K562 (cell line): ENCODE measurements around the gene SLC26A11. TPM values are rescaled to one million over a fixed set of nuclear protein-coding genes. Genes with fewer than 3 reads are reported as not detected.

Experiments used
- ARHGAP35 ChIP-seq: fragments of 450-650 bp; IDR thresholded peaks from 2 replicates; pipeline ENCODE4 v1.6.1; 2018; ENCODE audit not compliant: partially characterized antibody
- BCL6 ChIP-seq: fragments of 250-450 bp; sonication (Bioruptor Pico); IDR thresholded peaks from 2 replicates; pipeline ENCODE4 v1.4.0; 2020
- FOXA1 ChIP-seq: fragments of 450-650 bp; IDR thresholded peaks from 2 replicates; pipeline ENCODE4 v1.6.1; 2016; ENCODE audit warnings: mild to moderate bottlenecking, borderline replicate concordance
- KDM5B ChIP-seq: fragments of 200-600 bp; sonication (generic); IDR thresholded peaks from 2 replicates; pipeline ENCODE4 v1.6.1; 2012; ENCODE audit warnings: low read depth, mild to moderate bottlenecking, moderate library complexity, low read length, control low read depth, inconsistent platforms; ENCODE audit not compliant: insufficient replicate concordance
- KLF1 ChIP-seq: fragments of 450-650 bp; IDR thresholded peaks from 2 replicates; pipeline ENCODE4 v1.6.1; 2016; ENCODE audit warnings: missing genetic modification characterization, missing compliant biosample characterization
- MAFG ChIP-seq: fragments of 450-650 bp; conservative IDR thresholded peaks from 2 replicates; pipeline ENCODE4 v1.6.1; 2016; ENCODE audit warnings: missing genetic modification characterization, missing compliant biosample characterization
- MAFK ChIP-seq: IDR thresholded peaks from 2 replicates; pipeline ENCODE4 v1.6.1; 2011; ENCODE audit warnings: low read length, improper control_type of control experiment
- MEF2A ChIP-seq: IDR thresholded peaks from 2 replicates; pipeline ENCODE4 v1.6.1; 2011; ENCODE audit warnings: low read depth, mild to moderate bottlenecking, low read length, moderate library complexity; ENCODE audit not compliant: control insufficient read depth
- MTA2 ChIP-seq: fragments of 450-650 bp; IDR thresholded peaks from 2 replicates; pipeline ENCODE4 v1.6.1; 2016; ENCODE audit warnings: low read depth
- MYNN ChIP-seq, 2 experiments: sonication (generic); formaldehyde crosslinking in 1 of 2; IDR thresholded peaks; 2 replicates each; pipeline versions ENCODE4 v1.5.0 to v1.6.1; 2016 to 2020; ENCODE audit warnings: antibody characterized with exemption in 1 of 2, missing genetic modification reagents in 1 of 2
- NCOA2 ChIP-seq, 2 experiments: fragments of 450-650 bp; IDR thresholded peaks; 2 replicates each; pipeline ENCODE4 v1.6.1; 2018; ENCODE audit warnings: mild to moderate bottlenecking in 2 of 2, moderate library complexity in 1 of 2; ENCODE audit not compliant: partially characterized antibody in 2 of 2
- PRMT5 ChIP-seq: sonication (generic); formaldehyde crosslinking; IDR thresholded peaks from 2 replicates; pipeline ENCODE4 v1.5.0; 2020; ENCODE audit warnings: missing genetic modification reagents
- PRPF4 ChIP-seq: fragments of 200-400 bp; formaldehyde crosslinking; IDR thresholded peaks from one replicate; pipeline ENCODE4 v1.6.1; 2017; ENCODE audit warnings: low read length, low read depth, mild to moderate bottlenecking; ENCODE audit not compliant: insufficient read depth, poor library complexity, severe bottlenecking
- RFX5 ChIP-seq: IDR thresholded peaks from 2 replicates; pipeline ENCODE4 v1.6.1; 2011; ENCODE audit warnings: low read depth, mild to moderate bottlenecking, improper control_type of control experiment, low read length
- SRSF7 ChIP-seq: fragments of 200-400 bp; formaldehyde crosslinking; optimal IDR thresholded peaks from 2 replicates; pipeline ENCODE3; 2017; ENCODE audit warnings: mild to moderate bottlenecking, low read depth, low read length
- TRIM28 ChIP-seq: fragments of 450-650 bp; IDR thresholded peaks from 2 replicates; pipeline ENCODE4 v1.6.1; 2017
- U2AF2 ChIP-seq: fragments of 200-400 bp; formaldehyde crosslinking; optimal IDR thresholded peaks from 2 replicates; pipeline ENCODE3; 2017; ENCODE audit warnings: low read depth, mild to moderate bottlenecking, low read length
- ZNF232 ChIP-seq: sonication (generic); formaldehyde crosslinking; IDR thresholded peaks from 2 replicates; pipeline ENCODE4 v1.8.0; 2022; ENCODE audit warnings: mild to moderate bottlenecking, missing genetic modification reagents
- ZNF583 ChIP-seq: fragments of 250-450 bp; sonication (Bioruptor Pico); IDR thresholded peaks from 2 replicates; pipeline ENCODE4 v1.4.0; 2020
- ZNF589 ChIP-seq: fragments of 200-800 bp; sonication (Bioruptor generic); IDR thresholded peaks from 2 replicates; pipeline ENCODE4 v1.6.1; 2016; ENCODE audit warnings: low read depth, missing genetic modification characterization, missing compliant biosample characterization
- ZNF696 ChIP-seq: fragments of 250-450 bp; sonication (Bioruptor Pico); conservative IDR thresholded peaks from 2 replicates; pipeline ENCODE4 v1.4.0; 2020; ENCODE audit warnings: mild to moderate bottlenecking, moderate library complexity
- polyA plus RNA-seq, 8 experiments: library from polyadenylated mRNA; depleted of rRNA in 4 of 8; stranded (reverse) in 5 of 8; unstranded in 3 of 8; fragments of >200 nt; fragmentation: Nextera tagmentation in 2 of 8; fragmentation: Illumina TruSeq in 1 of 8; extraction: Ambion mirVana in 2 of 8; extraction: Trizol in 1 of 8; gene quantifications; 2 replicates each; pipeline versions ENCODE4 v1.2.1 to v1.2.3, GENCODE V29; 2011 to 2014; ENCODE audit warnings: inconsistent platforms in 1 of 8, missing spikeins in 1 of 8
- total RNA-seq, 7 experiments: library from RNA; depleted of rRNA in 6 of 7; stranded (reverse); fragments of >200 nt in 6 of 7; fragmentation: Illumina TruSeq in 2 of 7; extraction: Trizol in 2 of 7; gene quantifications; 2 replicates each; pipeline versions ENCODE4 v1.2.1 to v1.2.3, GENCODE V29; 2011 to 2021; ENCODE audit warnings: low replicate concordance in 1 of 7
- TF ChIP-seq, protein P1 (sequence below): fragments of 250-450 bp; sonication (Bioruptor Pico); IDR thresholded peaks from 2 replicates; pipeline ENCODE4 v1.5.1; 2021; ENCODE audit warnings: mild to moderate bottlenecking
- TF ChIP-seq, protein P2 (sequence below): fragments of 450-650 bp; formaldehyde crosslinking; IDR thresholded peaks from 2 replicates; pipeline ENCODE4 v1.4.0; 2020; ENCODE audit warnings: mild to moderate bottlenecking, moderate library complexity
- TF ChIP-seq, protein P3 (sequence below), 2 experiments: IDR thresholded peaks; 2 replicates each; pipeline ENCODE4 v1.6.1; 2012; ENCODE audit warnings: improper control_type of control experiment in 2 of 2, low read depth in 2 of 2, low read length in 2 of 2, borderline replicate concordance in 1 of 2
- TF ChIP-seq, protein P4 (sequence below): fragments of 200-800 bp; sonication (Bioruptor generic); IDR thresholded peaks from 2 replicates; pipeline ENCODE4 v1.6.1; 2017; ENCODE audit warnings: missing genetic modification characterization, missing compliant biosample characterization

Gene SLC26A11
- total and polyA plus RNA-seq, 9 of the 15 experiments (the other 6 are each of a cell fraction or from before 2014, with no cell fraction given), result 0.06 to 3.1 (median 1.2) TPM; not detected in 1

DNA sequence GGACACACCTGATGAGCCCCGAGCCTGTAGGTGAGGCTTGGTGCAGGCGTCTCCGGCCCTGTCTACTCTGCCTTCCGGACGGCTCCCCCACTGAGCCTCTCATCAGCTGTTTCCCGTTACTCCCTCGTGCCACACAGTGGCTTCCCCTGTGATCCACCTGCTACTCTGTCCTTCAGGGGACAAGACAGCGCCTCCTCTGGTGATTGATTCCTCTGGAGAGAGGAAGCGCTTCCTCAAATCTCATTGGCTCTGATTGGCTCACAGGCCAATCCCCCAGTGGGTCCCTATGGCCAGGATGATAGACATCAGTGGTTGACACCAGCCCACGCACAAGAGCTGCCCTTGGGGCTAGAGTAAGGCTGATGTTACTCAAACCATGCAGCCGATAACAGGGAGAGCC is 64.4 kb downstream of the SLC26A11 start (continued):
- TF ChIP-seq, protein P1, sequence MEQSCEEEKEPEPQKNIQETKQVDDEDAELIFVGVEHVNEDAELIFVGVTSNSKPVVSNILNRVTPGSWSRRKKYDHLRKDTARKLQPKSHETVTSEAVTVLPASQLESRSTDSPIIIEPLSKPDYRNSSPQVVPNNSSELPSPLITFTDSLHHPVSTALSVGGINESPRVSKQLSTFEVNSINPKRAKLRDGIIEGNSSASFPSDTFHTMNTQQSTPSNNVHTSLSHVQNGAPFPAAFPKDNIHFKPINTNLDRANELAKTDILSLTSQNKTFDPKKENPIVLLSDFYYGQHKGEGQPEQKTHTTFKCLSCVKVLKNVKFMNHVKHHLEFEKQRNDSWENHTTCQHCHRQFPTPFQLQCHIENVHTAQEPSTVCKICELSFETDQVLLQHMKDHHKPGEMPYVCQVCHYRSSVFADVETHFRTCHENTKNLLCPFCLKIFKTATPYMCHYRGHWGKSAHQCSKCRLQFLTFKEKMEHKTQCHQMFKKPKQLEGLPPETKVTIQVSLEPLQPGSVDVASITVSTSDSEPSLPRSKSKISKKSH (CRISPR knock-in tag), result no peak
- no peak for TF ChIP-seq KDM5B
- no peak for TF ChIP-seq PRPF4
- TF ChIP-seq ZNF232, result no peak
- TF ChIP-seq MAFK, result no peak
- TF ChIP-seq BCL6 (CRISPR knock-in tag), result no peak
- TF ChIP-seq, protein P2, sequence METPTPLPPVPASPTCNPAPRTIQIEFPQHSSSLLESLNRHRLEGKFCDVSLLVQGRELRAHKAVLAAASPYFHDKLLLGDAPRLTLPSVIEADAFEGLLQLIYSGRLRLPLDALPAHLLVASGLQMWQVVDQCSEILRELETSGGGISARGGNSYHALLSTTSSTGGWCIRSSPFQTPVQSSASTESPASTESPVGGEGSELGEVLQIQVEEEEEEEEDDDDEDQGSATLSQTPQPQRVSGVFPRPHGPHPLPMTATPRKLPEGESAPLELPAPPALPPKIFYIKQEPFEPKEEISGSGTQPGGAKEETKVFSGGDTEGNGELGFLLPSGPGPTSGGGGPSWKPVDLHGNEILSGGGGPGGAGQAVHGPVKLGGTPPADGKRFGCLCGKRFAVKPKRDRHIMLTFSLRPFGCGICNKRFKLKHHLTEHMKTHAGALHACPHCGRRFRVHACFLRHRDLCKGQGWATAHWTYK (CRISPR knock-in tag), result no peak
- TF ChIP-seq, protein P3, sequence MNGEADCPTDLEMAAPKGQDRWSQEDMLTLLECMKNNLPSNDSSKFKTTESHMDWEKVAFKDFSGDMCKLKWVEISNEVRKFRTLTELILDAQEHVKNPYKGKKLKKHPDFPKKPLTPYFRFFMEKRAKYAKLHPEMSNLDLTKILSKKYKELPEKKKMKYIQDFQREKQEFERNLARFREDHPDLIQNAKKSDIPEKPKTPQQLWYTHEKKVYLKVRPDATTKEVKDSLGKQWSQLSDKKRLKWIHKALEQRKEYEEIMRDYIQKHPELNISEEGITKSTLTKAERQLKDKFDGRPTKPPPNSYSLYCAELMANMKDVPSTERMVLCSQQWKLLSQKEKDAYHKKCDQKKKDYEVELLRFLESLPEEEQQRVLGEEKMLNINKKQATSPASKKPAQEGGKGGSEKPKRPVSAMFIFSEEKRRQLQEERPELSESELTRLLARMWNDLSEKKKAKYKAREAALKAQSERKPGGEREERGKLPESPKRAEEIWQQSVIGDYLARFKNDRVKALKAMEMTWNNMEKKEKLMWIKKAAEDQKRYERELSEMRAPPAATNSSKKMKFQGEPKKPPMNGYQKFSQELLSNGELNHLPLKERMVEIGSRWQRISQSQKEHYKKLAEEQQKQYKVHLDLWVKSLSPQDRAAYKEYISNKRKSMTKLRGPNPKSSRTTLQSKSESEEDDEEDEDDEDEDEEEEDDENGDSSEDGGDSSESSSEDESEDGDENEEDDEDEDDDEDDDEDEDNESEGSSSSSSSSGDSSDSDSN (IDR thresholded peaks at IDR 0.05; ENCODE audit: borderline replicate concordance in 1 of 2, low read depth in 2 of 2, low read length in 2 of 2), result no peak
- no peak for TF ChIP-seq ZNF589 (CRISPR knock-in tag)
- TF ChIP-seq MTA2, result no peak
- no peak for TF ChIP-seq ZNF696 (CRISPR knock-in tag)
- no peak for TF ChIP-seq KLF1 (tag)
- no peak for TF ChIP-seq TRIM28
- TF ChIP-seq ARHGAP35, result no peak
- TF ChIP-seq RFX5, result no peak
- TF ChIP-seq, protein P4, sequence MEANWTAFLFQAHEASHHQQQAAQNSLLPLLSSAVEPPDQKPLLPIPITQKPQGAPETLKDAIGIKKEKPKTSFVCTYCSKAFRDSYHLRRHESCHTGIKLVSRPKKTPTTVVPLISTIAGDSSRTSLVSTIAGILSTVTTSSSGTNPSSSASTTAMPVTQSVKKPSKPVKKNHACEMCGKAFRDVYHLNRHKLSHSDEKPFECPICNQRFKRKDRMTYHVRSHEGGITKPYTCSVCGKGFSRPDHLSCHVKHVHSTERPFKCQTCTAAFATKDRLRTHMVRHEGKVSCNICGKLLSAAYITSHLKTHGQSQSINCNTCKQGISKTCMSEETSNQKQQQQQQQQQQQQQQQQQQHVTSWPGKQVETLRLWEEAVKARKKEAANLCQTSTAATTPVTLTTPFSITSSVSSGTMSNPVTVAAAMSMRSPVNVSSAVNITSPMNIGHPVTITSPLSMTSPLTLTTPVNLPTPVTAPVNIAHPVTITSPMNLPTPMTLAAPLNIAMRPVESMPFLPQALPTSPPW, result no peak; the same call in 1 of the 2 replicates
- TF ChIP-seq MAFG, result no peak
- no peak for TF ChIP-seq MYNN (IDR thresholded peaks at IDR 0.05)
- no peak for TF ChIP-seq MYNN (CRISPR knock-in tag; IDR thresholded peaks at IDR 0.05)
- TF ChIP-seq NCOA2 (IDR thresholded peaks at IDR 0.05; ENCODE audit: partially characterized antibody in 2 of 2), result no peak
- no peak for TF ChIP-seq ZNF583 (CRISPR knock-in tag)
- TF ChIP-seq FOXA1, result no peak
- no peak for TF ChIP-seq PRMT5 (CRISPR knock-in tag)
- TF ChIP-seq MEF2A, result no peak
- no peak for TF ChIP-seq SRSF7
- TF ChIP-seq U2AF2, result no peak
